ENCODE measurements around the gene ASPG.

Gene ASPG

GRCh38 chr14:104093366-104094055 lies 8.0 kb downstream of the ASPG start:
- peak in 1 of 5 experiments; percentile 26 for DNase-seq

- DNase-seq: peak in 1 of 5 experiments; percentile 3
These were observed 8.7 kb downstream of the ASPG start for GRCh38 chr14:104094056-104094708.

DNA sequence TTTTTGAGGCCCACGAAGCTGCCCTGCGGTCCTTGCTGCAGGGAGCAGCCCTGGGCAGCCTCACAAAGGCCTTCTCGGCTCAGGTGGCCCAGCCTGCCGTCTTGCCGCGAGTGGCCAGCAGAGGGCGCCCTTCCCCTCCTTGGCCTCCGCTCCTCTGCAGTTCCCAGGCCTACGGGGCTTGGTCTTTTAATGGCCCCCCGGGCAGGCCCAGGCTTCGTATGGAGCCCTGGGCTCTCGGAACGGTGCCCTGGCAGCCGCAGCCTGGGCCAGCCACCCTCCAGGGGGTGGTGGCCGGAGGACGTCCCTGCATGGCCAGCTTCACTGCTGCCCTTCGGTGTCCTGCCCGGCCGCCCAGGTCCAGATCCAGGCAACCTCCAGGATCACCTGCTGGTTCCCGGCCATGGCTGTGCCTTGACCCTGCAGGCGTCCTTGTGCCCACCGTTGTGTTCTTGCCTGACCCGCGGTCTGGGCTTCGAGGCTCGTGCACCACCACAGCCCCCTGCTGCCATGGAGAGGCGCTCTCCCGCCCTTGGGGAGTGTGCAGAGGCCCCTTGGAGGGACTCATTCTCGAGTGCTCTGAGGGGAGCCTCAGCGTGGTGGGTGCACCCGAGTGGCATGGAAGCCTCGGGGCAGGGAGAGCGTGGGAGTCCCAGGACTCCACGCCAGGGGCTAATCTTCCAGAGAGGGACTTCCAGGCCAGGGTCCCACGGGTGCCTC lies 9.4 kb downstream of the ASPG start:
- peak; percentile 34 to 72 (median 65) for DNase-seq

DNA sequence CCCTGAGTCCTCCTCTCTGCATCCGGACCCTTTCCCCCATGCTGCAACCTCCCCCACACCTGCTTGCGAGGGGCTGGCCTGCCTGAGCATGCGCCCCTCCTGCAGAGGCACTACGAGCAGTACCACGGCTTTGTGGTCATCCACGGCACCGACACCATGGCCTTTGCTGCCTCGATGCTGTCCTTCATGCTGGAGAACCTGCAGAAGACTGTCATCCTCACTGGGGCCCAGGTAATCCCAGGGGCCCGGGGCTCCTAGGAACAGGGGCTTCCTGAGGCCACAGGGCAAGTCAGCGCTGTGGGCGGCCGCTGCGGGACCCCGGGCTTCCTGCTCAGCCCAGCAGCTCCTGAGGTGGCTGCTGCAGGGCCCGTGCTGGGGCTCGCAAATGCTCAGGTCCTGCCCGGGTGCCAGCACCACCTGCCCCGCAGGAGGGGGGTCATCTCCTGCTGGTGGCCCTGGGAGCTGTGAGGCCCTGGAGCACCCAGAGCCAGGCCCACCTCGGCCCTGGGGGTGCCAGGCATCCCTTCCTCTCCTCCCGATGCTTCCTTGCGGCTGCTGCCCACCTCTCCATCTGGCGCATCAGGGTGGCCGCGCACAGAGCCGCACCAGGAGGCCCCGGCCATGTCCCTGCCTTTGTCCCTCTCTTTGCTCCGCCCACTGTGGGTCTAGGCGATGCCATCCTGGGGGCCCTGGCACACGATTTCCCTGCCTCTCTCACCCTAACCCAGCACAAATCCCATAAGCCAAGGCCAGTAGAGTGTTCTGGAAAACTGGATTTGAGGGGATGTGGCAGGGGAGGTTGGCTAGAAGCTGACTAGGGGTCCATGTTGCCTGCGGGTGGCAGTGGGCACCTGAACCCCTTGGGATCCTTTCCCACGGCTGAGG lies 10.2 kb downstream of the ASPG start:
- no peak for DNase-seq

DNA sequence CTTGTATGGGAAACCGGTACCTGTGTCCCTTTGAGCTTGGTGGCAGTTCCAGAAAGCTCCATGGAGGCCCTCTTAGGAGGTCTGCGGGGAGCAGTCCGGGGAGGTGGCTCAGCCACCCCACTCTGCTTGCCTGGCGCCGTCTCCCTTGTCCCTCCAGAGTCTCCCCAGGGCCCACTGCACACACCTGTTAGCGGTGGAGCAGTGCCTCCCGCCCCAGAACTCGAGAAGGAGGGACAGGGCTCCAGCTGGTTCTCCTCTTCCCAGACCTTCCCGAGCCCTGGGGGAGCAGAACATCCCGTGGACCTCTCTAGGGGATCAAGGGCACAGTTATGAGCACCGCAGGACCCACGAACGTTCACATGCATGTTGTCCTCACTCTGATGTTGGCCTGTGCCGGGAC lies 10.8 kb downstream of the ASPG start:
- no peak for DNase-seq

DNA sequence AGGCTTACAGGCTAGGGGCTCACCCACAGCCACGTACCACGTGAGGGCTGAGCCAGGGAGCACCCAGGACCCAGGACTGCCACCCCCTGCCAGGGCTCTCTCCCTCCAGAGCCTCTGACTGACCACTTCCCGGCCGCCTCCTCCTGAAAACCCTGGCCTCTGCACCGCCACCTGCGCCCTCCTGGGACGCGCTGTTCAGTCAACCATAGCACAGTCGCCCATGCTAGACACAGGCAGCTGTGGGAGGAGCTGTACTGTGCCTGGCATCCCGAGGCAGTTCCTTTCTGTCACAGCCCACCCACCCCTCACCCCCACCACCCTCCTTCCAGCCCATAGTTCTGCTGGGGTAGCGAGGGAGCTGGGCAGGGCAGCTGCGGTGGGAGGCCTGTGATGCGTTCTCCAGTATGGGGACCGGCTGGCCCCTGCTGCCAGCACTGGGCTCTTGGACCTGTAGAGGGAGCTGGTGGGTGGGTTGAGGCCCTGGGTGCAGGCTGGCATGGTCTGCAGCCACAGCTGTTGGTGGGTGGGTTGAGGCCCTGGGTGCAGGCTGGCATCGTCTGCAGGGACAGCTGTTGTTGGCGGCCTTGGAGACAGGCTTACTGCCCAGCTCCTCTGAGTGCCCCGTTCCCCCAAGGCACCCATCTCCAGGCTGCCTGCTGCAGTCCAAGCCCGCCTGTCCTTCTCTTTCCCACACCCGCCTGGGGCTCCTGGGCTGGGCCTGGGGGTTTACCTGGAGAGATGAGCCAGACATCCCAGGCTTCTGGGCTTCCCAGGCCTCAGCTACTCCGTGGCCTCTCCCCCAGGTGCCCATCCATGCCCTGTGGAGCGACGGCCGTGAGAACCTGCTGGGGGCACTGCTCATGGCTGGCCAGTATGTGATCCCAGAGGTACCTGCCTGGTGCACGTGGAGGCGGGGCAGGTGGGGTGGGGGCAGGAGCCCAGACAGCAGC lies 11.5 kb downstream of the ASPG start:
- DNase-seq: no peak

DNA sequence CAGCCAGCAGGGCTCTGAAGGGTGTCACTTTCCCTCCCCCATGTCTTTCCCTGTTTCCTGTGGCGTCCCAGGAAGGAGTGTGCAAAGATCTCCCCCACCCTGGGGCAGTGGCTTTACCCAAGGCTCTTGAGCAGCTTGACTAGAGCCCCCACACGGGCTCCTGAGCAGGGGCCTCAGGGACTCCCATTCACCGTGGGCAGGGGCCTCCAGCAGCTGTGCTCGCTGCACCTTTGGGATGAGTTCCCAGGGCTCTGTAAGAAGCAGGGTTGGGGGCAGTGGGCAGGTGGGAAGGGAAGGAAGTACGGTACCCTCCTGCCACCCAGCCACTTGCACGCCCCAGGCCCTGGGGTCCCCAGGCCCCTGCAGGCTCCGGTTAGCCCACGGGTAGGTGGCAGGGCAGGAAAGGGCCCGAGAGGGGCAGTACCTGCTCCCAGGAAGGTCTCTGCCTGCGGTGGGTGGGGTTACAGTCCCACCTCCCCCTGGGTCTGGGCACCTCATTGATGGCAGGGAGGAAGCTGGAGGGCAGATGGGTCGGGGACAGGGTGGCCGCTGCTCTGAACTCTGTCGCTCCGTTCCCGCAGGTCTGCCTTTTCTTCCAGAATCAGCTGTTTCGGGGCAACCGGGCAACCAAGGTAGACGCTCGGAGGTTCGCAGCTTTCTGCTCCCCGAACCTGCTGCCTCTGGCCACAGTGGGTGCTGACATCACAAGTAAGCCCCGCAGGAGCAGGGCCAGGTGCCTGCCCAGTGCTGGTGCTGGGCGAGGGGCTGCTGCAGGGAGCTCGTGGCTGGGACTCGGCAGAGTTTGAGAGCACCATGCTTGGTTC lies 13.0 kb downstream of the ASPG start:
- DNase-seq: no peak

- no peak for DNase-seq
These were observed 13.9 kb downstream of the ASPG start for GRCh38 chr14:104099096-104100041.

DNA sequence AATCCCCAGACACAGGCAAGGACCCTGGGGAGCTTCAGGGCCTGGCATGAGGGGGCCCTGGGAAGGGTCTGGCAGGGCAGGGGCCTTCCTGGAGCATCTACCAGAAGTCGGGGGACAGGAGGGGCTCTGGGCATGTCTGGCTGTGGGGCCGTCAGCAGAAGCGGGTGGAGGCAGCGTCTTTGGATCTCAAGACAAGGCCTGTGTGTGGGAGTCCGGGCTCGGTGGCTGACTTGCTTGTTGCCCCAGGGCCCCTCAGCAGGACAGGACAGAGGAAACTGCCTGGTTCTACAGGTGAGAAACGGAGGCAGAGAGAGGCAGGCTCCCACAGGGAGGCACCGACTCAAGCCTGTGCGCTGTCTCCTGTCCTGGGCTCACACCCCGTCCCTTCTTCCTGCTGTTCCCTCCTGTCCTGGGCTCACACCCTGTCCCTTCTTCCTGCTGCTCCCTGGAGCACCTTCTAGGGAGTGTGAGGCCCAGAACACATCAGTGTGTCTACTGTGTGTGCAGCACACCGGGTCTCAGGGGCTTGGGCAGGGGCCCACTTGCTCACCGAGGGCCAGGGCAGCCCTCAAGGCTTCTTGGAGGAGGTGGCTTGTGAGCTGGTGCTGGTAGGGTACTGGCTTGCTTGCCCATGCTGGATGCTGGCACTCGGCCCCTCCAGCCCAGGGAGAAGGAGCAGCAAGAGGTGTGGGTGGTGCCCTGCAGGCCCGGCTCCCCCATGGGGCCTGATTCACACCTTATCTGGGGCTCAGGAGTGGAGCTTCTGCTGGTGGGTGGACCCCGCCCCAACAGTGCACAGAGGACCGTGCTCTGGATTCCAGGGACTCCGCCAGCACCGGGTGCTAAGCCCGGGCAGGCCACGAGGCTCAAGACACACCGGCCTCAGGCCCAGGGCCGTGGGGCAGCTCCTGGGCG lies 14.9 kb downstream of the ASPG start:
- peak in 1 of 5 experiments; percentile 2 for DNase-seq

DNA sequence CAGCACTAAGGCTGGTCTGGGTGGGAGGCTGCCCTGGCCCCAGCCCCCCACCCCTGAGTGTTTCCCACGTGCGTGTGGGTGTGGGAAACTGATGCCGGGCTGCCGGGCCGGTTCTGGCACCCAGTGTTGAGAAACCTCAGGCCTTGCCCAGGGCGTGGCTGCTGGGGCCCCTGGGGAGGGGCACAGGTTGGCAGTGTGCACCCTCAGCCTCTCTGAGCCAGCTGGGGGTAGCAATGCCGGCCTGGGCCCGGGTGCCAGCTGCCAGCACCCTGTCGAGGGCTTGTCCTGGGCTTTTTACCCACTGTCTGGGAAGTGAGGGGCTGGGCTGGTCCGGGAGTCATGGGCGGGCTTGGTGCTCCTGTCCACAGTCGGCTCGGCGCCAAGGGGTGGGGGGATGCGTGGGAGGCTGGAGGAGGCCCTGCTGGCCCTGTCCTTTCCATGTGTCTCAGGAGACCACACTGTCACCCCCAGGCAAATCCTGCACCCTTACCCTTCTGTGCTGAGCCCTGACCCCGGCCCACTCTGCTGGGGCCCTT lies 15.7 kb downstream of the ASPG start:
- peak in 1 of 5 experiments; percentile 1 for DNase-seq

DNA sequence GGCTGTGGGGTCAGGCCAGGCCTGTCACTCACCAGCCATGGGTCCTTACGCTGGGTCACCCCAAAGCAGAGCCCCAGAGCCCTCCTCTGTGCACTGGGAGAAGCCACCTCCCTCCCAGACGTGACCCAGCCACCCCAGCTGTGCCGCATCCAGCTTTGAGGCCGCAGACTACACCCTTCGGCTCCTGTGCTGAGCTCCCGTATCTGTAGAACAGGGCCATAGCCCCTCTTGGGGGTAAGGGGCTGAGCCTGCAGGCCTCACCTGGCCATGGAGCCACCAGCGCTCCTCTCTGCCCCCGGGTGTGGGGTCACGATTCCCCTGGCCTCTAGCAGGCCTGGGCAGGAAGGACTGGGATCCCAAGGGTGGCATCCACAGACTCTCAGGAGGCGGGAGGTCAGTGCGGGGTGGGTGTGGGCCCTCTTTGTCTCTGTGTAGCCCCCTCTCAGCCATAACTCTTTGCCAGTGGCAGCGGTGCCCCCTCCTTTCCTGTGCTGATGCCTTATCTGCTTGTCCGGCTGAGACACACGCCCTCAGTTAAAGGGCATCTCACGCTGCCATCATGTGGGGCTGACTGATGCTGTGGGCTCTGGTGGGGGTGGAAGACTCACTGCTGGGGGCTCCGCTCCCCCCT lies 16.3 kb downstream of the ASPG start:
- DNase-seq: no peak

- DNase-seq: peak in 1 of 5 experiments; percentile 1
These were observed 16.9 kb downstream of the ASPG start for GRCh38 chr14:104102282-104102914.

- peak in 1 of 5 experiments; percentile 1 for DNase-seq
These were observed 17.6 kb downstream of the ASPG start for GRCh38 chr14:104103061-104103445.

DNA sequence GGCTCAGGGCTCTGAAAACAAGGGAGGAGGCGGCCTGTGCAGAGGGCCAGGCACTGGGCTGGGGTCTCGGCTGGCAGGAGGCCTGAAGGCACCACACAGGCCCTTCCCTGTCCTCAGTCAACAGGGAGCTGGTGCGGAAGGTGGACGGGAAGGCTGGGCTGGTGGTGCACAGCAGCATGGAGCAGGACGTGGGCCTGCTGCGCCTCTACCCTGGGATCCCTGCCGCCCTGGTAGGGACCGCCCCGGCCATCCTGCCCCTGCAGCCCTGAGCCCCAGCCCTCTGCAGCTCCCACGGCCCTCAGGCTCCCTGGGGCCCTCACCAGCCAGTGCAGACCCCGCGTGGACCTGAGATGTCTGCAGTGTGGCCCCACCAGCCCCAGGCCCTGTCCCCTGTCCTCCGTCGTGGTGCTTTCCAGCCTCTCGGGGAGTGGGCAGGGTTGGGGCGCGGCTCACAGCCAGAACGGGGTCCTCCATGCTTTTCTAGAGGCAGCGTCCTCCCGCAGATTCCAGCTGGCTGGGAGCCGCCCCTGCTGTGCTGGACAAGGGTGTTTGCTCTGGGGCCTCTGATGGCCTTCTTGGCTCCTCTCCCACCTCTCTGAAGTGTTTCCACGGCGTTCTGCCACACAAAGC lies 18.1 kb downstream of the ASPG start:
- peak in 1 of 5 experiments; percentile 2 for DNase-seq

GRCh38 chr14:104104076-104104901 lies 18.8 kb downstream of the ASPG start:
- DNase-seq: peak in 1 of 5 experiments; percentile 2
